HG02571 (cell line): ENCODE data around the gene PLP1.
"Not testable (repeated sequence)": the region's sequence is repeated elsewhere in the genome, so short reads cannot be mapped to it uniquely, and the experiment has no call there.

Source experiments
- ATAC-seq: cut with Tn5 transposase; IDR thresholded peaks from one replicate; pipeline ENCODE4 v1.9.1; 2021; ENCODE audit warnings: mild to moderate bottlenecking, moderate library complexity; ENCODE audit not compliant: unreplicated experiment

The PLP1 gene

DNA sequence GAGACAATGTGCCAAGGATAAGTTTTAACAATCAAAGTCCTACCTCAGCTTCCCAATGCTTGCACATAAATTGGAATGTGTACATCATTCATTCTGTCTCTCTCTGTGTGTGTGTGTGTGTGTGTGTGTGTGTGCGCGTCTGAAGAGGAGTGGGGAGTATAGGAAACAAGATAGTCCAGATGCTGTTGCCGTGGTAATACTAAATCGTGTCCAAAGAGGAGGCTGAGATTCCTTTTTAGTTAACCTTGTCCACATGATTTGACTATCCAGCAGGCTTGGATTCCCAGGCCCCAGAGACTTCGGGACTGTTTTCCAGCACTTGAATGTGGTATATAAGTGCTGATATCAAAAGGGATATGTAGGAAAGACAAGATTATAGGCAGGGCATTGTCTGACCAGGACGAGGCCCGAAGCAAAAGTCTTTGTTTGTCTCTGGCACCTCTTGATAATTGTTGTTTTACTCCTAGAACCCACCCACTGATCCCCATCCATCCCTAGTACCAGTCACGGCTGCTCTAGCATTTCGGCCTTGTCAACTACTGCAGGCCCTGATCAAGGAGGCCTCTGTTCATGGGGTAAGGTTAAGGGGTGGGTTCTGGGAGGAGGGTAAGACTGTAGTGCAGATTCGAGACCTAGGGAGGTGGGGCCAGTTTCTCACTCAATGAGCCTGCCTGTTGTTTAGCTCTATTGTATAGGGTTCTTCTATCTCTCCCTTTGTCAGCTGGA, 3.9 kb downstream of the PLP1 start:
- no peak for ATAC-seq

DNA sequence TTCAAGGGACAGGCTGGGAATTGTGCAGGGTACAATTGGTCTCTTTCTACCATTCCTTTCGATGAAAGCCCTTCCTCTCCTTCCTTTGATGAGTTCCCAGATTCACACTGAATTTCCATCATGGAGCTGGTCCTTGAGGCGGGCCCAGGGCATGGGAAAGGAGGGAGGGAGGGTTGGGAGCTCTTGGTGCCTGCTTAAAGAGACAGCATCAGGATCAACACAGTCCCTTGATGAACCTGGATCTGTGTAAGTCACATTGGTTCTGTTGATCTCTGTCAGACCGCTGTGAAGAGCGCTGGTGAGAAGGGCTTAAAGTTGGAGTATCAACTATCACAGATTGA, 4.4 kb downstream of the PLP1 start:
- no peak for ATAC-seq

DNA sequence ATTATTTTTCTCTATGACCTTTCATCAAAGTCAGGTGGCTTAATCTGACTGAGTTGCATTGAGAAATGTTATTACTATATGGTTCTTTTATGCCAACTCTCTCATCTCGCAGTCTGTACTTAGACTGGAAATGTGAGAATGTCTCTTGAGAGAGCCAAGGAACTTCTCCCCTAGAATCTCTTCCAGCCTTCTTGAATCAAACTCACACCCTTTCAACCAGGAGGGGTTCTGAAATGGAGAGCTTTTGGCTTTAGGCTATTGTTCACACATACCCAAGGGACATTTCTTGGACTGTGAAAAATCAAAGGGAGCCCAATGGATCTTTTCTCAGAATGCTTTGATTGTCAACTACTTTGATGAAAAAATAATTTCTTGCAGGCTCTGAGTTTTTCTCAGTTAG, 5.1 kb downstream of the PLP1 start:
- no peak for ATAC-seq

DNA sequence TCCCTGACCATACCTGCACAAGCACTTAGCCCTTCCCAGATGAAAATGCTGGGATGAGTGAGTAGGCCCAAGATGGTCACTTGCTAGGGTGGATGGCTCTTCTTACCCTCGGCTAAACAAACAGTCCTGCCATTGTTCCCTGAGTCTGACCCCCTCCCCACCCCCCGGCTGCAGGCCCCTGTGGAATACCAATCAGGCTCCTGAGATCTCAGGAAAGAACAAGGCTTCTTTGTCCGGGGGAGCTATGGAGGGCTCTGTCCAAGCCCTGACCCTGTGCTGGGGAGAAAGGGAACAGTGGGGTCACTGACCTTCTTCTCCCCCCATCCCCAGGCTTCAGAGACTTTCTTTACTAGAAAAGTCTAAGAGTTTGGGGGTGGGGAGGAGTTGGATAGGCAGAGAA, 6.0 kb downstream of the PLP1 start:
- ATAC-seq = no peak

DNA sequence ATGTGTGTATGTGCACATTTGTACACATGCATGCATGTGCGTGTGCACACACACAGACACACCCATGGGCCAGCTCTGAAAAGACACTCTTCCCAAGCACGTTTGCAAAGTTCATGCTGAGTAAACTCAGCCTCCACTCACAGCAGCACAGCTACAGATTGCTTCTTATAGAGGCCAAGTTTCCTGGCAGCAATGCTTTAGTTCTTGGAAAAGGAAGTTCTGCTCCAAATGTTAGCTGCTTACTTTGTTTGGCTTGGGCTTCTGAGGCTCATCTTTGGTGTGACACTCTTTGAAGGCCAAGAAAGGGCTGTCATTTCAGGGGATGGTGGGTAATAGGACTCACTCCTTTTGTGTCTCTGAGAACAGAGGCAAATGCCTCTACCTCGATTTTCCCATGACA, 6.6 kb downstream of the PLP1 start:
- no peak for ATAC-seq

DNA sequence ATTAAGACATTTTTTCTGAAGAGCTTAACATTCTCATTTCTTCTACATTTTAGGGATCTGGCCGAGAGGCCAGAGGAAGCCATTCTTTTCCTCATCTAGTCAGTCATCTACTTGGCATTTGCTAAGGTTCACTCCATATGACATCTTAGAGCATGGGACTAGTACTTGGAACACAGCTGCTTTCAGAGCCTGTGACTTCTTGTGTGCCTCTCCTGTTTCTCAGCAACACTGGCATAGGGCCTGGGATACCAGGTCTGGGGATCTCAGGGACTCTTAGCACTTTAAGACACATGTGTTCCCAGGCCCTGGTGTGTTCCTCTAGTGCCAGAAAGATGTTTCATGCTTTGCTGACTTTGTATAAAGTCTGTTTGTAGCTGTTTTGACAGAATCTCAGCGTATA, 7.3 kb downstream of the PLP1 start:
- no peak for ATAC-seq

DNA sequence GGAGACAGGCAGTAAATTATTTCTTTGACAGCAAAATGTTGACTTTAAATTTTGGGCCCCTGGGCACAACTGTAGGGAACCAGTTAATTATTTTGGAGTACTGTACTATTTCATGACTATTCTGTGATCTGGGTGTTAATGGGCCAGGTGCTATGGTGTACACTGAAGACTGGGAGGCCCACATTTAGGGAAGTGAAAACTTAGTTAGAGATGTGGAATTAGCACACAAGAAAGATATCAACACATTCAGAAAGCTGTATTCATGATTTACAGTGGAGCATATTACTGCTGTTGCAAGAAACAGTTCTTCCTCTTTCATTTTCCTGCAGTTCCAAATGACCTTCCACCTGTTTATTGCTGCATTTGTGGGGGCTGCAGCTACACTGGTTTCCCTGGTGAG, 12.4 kb downstream of the PLP1 start:
- no peak for ATAC-seq

DNA sequence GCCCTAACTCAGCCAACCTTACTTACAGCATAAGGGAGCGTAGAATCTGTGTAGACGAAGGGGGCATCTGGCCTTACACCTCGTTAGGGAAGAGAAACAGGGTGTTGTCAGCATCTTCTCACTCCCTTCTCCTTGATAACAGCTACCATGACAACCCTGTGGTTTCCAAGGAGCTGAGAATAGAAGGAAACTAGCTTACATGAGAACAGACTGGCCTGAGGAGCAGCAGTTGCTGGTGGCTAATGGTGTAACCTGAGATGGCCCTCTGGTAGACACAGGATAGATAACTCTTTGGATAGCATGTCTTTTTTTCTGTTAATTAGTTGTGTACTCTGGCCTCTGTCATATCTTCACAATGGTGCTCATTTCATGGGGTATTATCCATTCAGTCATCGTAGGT, 14.6 kb downstream of the PLP1 start:
- no peak for ATAC-seq

DNA sequence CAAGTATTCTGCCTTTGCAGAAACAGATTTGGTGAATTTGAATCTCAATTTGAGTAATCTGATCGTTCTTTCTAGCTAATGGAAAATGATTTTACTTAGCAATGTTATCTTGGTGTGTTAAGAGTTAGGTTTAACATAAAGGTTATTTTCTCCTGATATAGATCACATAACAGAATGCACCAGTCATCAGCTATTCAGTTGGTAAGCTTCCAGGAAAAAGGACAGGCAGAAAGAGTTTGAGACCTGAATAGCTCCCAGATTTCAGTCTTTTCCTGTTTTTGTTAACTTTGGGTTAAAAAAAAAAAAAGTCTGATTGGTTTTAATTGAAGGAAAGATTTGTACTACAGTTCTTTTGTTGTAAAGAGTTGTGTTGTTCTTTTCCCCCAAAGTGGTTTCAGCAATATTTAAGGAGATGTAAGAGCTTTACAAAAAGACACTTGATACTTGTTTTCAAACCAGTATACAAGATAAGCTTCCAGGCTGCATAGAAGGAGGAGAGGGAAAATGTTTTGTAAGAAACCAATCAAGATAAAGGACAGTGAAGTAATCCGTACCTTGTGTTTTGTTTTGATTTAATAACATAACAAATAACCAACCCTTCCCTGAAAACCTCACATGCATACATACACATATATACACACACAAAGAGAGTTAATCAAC, 15.3 kb downstream of the PLP1 start:
- no peak for ATAC-seq

DNA sequence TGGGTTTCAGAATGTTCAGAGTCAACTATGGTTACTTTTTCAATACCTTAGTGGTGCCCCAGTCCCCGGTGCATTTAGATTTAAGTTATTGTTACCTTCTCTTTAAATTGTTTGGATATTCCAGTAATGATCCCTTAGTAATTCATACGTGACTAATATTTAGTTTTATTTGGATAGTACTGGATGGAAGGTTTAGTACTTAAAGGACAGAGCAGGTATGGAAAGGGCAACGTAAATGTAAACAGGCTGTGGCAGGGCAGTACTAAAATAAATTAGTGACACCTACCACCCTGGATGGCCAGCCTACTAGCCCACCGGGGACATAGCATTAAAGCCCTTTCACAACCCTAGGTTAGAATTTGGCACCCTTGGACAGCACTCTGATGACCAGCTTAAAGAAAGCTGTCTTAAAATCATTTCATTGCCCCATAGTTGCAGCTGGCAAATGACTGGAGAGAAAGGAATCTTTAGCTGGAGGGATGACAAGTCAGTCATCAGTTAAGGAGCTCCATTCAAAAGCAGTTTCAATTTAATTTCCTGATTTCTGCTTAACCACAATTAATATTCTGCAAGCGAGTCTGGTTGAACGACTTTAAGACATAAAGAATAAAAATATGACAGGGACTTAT, 16.4 kb downstream of the PLP1 start:
- no peak for ATAC-seq

DNA sequence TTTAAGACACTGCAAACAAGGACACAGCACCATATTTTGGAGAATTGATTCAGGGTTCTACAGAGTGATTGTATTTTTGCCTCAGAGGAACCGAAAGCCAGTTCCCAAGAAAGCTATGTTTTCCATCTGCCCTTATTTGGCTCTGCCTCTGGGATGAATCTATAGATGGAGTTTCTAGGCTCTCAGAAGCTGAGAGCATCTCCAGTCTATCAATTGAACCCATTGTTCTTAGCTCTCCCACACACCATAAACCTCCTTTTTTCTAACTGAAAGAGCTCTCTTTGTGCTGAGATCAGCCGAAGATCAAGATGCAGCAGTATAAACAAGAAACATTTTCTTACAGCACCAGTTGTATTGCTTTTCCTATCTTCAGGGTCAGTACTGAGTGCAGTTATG, 16.9 kb downstream of the PLP1 start:
- ATAC-seq = no peak

DNA sequence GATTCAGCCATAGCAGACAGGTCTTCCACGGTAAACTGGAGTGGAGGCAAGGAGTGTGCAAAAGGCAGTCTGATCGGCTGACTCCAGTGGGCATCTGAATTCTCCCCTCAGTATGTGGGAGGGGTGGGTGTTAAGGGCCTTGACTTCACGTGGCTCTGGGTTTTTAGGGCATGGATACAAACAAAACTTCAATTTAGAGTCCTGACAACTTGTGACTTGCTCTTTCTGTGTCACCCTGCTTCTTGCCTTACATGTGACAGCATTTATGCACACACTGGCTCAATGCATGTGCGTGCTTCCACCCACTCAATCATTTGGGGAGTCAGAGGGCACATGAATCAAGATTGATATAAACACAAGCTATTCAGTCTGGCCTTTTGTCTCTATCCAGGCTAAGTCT, 17.5 kb downstream of the PLP1 start:
- ATAC-seq = no peak

DNA sequence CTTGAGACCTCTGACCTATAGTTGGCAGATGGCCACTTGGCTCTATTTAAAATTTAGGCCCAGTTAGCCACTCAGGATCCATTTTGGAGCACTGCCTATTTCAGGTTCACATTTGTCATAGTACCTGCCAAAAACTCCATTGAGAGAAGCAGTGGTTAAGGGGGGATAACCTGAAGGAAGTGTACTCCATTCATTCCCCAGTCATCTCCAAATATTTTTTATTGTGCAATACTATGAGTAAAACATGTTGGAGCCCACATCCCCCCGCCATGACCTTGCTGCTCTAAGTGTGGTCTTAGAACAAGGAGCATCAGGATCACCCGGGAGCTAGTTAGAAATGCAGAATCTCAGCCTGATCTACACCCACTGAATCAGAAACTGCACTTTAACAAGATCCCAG, 21.1 kb downstream of the PLP1 start:
- no peak for ATAC-seq

DNA sequence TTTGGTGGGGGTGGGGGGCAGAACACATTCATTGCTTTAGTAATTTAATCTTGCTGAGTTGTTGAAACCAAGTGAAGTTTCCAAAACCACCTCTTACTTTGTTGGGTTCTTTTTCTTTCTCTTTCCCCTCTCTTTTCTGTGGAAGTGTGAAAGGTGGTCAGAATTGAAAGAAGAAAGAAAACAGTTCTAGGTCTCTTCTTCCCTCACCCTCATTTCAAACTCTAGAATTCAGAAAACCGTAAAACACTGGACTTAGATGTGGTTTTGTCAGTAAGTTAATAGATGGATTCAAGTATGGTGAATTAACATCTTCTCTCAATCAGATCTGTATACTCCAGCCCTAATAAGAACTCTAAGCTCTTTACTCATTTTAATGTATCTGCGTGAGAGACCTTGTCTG, 23.7 kb downstream of the PLP1 start:
- no peak for ATAC-seq

DNA sequence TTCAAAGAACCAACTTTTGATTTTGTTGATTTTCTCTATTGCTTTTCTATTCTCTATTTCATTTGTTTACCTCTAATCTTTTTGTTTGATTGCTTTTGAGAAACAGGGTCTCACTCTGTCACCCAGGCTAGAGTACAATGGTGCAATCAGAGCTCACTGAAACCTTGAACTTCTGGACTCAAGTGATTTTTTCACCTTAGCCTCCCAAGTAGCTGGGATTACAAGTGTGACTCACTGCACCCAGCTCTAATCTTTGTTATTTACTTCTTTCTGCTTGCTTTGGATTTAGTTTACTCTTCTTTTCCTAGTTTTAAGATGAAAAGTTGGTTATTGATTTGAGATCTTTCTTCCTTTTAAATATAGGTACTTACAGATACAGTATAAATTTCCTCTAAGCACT, 29.2 kb downstream of the PLP1 start:
- ATAC-seq = no peak

DNA sequence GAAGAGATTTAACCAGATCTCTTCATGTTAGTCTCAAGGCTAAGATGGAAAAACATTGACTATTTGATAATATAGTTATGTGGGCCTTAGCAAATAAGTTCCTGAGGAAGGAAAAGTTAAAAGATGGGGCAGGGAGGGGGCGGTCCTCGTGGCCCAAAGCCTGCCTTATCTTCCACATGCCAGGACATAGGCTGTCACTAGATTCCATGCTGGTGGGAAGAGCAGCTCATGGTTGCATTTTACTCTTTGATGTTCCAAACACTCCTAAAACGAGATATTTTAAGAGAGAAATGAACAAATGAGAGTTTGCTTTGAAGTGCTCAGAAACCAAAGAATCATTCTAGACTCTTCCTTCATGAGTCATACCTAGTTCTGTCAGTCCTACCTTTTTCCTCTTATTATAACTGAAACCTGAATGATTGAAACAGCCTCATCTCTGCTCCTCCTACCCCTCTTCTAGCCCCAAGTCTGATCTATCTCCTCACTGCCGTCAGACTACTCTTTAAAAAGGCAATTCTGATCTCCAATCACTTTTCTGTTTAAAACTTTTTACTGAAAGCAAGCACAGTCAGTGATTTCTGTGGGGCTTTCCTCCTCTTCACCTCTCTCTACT, 30.3 kb downstream of the PLP1 start:
- no peak for ATAC-seq

DNA sequence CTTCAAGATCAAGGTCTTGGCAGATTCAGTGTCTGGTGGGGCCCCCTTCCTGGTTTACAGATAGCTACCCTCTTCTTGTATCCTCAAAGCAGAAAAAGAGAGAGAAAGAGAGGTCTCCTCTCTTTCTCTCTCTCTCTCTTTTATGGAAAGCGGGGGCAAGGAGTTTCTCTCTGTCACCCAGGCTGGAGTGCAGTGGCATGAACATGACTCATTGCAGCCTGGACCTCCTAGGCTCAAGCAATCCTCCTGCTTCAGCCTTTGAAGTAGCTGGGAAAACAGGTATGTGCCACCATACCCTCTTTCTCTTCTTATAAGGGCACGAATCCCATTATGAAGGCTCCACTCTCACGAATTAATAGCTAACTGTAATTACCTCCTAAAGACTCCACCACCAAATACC, 35.2 kb downstream of the PLP1 start:
- no peak for ATAC-seq

DNA sequence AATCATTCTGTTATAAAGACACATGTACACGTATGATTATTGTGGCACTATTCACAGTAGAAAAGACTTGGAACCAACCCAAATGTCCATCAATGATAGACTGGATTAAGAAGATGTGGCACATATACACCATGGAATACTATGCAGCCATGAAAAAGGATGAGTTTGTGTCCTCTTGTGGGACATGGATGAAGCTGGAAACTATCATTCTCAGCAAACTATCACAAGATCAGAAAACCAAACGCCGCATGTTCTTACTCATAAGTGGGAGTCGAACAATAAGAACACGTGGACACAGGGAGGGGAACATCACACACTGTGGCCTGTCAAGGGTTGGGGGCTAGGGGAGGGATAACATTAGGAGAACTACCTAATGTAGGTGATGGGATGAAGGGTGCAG, 40.5 kb downstream of the PLP1 start:
- ATAC-seq = not testable (repeated sequence)

DNA sequence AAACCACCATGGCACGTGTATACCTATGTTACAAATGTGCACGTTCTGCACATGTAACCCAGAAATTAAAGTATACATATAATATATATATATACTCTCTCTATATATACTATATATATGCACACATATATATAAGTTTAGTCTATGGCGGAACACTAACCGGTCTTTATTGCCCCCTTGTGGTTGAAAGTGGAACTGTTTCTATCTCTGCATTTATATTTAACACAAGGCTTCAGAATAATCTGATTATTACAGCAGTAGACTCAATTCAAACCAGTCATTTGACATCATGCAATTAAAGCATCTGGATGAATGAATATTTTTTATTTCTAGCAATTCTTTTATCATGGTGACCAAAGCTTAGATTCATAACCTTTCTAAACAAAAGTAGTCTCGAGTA, 40.9 kb downstream of the PLP1 start:
- no peak for ATAC-seq

DNA sequence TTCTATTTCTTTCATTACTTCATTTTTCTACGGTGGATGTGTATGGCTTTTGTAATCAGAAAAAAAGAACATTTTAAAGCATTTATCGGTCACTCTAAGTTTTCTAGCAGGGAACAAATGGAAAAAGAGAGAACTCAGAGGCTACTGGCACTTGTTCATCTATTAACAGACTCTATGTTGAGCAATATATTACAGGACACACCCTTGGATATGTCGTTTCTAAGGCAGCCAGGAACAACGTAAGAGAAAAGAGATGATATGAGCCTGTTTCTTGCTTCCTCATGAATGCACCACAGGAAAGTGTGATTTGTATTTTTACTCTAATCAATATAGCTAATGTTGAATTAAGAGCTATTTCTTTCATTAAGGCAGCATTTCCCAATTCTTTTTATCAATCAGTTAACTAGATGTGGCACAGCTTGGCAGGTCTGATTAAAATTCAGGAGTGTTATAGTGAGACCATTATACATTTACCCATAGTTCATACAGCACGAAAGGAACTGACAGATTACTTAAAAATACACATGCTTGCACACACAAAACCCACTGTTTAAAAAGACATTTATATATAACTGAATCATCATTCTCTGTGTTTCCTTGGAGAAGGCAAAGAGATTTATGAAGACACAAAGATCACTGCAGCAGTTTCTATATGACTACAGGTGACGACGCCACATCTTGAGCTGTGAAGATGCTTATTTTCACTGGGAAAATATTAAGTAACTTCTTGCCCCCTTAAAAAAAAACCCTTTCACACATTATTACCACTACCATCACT, 42.4 kb downstream of the PLP1 start:
- ATAC-seq = no peak

DNA sequence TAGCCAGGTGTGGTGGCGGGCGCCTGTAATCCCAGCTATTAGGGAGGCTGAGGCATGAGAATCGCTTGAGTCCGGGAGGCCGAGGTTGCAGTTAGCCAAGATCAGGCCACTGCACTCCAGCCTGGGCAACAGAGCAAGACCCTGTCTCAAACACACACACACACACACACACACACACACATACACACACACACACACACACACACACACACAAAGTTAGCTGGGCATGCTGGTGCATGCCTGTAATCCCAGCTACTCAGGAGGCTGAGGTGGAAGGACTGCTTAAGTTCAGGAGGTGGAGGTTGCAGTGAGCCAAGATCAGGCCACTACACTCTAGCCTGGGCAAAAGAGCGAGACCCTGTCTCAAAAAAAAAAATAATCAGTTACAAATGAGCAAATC, 44.2 kb downstream of the PLP1 start:
- not testable (repeated sequence) for ATAC-seq
